HS-5 (cell line): Measurements from ENCODE around the gene DYNC1I2.

Experiments used
- DNase-seq: peaks from one replicate; pipeline ENCODE4 v3.0.0-alpha.2; 2012; ENCODE audit warnings: low read depth

DYNC1I2 gene

DNA sequence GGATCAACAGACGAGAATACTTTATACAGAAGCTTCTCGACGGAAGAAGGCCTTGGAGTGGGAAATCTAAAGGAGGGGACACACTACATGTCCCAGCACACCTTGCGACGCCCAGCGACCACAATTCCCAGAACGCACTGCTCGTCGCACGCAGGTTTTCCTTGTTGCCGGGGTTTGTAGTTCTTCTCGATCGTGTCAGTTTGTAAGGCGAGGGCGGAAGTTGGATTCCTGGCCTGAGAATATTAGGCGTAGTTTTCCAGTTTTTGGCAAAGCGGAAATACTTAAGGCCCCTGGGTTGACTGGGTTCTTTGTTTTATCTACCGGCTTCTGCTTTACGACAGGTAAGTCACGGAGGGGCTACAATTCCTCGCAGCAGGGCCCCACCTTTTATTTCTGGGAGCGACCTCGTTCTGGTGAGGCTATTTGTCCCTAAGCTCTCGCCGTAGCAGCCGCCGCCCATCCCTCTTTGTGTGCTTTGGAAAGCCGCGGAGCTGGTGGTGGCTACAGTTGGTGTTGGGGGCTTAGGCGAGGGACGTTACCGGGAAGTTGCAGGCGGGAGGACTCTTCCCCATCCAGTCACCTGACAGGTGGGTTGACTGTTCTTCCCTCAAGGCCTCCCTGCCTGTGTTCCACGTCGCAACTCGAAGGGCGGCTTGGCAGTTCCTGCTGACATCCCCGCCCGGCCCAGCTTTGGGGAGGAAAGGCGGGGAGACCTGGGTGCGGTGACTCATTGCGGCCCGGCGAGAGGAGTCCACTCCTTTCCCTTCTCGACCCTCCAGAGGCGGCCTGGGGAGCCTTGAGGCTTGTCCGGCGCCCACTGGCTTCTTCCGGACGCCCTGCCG, at the start of gene DYNC1I2:
TSS of gene DYNC1I2 (plus strand) at position 183 of the 842 bp plus-strand sequence. CDS start 2,687 bp downstream, outside the sequence.
- DNase-seq: peak; percentile 94

DNA sequence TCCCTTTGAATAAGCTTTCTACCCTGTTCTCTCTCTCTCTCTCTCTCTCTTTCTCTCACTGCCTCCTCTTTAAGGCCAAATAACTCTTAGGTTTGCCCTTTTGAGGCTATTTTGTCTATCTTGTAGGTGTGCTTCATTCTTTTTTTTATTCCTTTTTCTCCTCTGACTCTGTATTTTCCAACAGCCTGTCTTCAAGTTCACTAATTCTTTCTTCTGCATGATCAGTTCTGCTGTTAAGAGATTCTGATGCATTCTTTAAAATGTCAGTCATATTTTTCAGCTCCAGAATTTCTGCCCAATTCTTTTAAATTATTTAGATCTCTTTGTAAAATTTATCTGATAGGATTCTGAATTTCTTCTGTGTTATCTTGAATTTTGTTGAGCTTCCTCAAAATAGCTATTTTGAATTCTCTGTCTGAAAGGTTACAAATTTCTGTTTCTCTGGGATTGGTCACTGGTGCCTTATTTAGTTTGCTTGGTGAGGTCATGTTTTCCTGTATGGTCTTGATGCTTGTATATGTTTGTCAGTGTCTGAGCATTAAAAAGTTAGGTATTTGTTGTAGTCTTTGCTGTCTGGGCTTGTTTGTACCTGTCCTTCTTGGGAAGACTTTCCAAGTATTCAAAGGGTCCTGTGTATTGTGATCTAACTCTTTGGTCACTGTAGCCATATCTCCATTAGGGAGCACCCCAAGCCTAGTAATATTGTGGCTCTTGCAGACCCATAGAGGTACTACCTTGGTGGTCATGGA, 35.4 kb upstream of the DYNC1I2 start:
- no peak for DNase-seq

DNA sequence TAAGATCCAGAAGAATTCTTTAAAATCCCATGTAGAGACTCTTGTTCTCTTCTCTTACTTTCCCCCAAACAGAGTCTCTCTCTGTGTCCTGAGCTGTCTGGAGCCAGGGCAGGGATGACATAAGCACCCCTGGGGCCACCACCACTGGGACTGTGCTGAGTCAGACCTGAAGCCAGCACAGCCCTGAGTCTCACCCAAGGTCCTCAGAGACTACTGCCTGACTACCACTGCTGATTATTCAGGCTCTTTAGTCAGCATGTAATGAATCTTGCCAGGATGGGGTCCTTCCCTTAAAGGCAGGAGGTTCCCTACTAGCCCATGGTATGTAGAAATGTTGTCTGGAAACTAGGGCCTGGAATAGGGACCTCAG, 34.9 kb upstream of the DYNC1I2 start:
- DNase-seq: peak; percentile 15

DNA sequence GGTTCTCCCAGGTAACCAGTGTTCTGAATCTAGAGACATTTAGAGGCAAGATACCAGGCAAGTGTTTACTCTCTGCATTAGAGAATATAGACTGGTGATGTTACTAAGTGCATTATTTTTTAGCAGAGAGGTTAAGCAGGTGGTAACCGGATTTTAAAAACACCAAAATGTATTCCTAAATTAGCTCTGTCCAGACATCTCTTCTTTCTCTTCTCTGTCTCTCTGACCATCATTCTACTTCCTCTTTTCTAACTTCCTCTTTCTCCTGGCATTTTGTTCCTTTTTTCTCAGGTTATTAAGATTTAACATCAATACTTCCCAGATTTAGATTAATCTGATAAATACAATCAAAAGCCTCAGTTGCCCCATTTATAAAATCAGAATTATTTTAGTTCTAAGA, 31.7 kb upstream of the DYNC1I2 start:
- no peak for DNase-seq

DNA sequence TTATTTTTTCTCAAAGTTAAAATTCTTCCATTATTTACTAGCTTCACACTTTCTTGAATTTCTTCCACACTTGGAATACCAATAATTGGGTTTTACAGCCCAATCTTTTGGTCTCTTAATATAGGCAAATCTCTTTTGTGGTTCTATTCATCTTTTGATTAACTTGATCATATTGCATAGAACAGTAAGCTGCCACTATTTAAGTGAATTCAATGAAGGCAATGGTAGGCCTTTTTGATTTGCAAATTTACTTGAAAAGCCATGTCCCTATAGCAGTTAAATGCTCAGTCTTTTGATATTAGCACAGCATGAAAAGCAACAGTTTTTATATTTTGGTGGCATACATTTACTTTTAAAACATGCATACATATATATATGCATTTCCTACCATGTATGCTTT, 20.2 kb upstream of the DYNC1I2 start:
- DNase-seq: no peak

DNA sequence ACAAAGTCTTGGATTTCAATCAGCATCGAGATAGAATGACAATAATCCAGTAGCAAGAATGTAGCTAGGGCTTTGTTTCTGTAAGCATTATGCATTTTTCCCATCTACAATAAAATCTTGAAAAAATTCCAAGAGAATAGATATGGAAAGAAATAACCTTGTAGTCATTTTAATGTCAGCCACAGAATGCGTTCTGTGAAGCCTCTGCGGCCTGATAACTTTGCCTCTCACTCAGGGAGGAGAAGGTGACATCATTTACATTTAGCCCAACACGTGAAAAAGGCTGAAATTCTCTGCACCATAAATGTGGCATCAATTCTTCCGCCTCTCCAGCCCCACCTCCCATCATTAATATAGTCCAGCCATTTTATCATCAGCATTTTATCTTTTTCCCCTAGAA, 19.1 kb upstream of the DYNC1I2 start:
- DNase-seq: no peak

DNA sequence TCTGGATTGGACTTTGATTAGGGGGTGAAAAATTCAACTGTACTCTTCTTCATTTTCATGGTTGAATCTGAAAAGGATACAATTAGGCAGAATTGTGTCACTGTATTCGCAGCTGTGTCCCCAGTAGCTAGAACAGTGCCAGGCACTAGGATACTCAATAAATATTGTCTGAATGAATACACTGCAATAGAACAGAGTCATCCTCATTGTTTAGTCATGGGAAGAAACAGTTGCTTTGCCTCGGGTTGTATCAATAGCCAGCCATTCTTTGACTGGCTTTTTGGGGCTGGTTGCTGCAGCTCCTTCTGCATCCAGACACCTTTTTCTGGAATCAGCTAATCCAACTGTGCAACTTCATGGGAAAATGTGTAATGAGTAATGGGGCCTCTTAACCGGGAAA, 18.1 kb upstream of the DYNC1I2 start:
- no peak for DNase-seq

DNA sequence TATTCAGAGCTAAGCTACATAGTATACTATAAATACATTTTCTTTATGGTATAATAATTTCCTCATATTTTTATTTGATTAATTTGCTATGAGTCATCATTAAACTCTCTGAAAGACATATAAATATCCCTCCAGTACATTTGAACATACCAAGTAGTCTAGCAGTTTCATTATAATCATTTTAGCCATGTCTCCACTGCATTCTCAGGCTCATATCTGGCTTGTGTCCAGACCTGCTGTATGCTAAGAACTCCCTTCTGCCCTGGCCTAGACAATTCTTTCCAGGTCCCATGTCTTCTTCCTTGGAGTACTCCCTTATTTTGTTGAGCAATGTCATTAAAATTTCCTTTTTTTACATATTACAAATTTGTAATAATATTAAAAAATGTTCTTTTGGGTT, 16.6 kb upstream of the DYNC1I2 start:
- no peak for DNase-seq

DNA sequence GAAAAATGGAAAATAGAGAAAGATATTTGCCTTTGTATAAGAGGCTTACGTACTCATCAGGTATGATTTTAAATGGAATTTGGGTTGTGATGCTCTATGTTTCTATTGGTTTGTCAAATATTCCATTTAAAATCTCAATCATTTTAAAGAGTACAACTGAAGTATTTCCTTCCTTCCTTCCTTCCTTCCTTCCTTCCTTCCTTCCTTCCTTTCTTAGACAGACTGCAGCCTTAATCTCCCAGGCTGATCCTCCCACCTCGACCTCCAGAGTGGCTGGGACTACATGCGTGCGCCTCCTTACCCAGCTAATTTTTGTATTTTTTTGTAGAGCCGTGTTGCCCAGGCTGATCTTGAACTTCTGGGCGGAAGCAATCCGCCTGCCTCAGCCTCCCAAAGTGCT, 15.4 kb upstream of the DYNC1I2 start:
- DNase-seq: no peak

DNA sequence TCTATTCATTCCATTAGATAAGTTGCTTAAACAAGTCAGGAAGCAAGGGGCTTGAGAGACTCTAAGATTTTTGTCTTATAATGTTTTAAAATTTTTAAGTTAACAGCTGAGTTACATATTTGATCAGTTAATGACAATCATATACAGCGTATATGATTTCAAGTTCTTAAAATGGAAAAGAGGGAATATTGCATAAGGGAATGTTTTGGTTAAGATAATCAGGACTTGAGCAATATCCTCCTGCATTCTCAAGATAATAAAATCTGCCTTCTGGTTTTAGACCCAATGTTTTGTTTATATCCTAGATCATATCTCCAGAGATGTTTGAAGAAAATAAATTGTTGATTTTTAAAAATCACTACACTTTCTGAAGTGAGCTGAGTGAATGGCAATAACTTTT, 13.4 kb upstream of the DYNC1I2 start:
- no peak for DNase-seq

DNA sequence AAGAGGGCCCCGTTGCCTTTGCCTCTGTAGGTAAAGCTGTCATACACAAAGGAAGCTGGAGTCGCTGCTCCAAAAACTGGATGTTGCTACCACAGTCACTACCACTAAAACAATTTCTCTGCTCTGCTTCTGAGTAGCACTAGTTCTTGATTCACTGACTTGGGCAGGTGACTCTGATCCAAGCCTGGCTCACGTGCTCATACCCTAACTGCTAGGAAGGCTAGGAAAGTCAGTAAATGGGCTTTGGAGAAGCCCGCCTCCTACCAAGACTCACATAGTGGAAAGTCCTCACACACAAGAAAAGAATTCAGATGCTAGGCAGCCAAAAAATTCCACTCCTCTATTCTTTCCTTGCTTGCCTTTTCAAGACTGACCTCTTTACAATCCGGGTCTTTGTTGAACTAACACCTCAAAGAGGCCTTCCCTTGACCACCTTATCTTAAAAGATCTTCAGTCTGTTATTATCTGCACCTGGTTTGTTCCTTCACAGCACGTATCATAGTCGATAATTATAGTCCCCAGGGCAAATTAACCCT, 11.4 kb upstream of the DYNC1I2 start:
- DNase-seq: no peak

DNA sequence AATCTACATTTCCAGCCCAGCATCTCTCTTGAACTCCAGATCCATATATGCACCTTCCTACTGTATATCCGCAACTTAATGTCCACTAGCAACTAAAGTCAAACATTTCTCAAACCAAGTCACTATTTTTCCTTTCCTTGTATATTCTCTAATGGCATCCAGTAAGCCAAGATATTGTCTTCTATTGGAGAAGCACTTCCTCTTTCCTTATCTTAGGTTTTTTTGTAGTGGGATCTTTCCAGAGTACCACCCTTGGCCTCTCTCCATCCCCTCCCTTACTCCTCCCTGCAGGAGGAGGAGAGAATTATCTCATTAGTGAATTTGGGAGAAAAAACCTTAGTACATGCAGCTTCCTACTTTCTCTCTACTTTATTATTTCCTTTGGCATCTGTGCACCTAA, 8.7 kb upstream of the DYNC1I2 start:
- DNase-seq: no peak

DNA sequence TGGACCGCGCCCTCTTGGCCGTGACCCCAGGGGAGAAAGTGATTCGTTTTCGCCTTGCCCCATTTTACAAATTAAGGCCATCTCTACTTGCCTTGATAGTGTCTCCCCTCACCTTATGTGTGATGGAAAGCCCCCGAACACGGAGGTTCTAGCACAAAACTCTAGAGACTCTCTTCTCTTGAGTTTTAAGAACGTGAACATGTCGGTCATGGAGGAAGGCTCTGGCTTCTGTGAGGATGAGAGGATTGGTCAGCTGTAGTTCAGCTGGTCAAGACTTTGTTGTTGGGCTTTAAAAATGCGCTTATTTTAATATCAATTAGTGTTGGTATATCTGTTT, 828 bp downstream of the DYNC1I2 start:
- no peak for DNase-seq

DNA sequence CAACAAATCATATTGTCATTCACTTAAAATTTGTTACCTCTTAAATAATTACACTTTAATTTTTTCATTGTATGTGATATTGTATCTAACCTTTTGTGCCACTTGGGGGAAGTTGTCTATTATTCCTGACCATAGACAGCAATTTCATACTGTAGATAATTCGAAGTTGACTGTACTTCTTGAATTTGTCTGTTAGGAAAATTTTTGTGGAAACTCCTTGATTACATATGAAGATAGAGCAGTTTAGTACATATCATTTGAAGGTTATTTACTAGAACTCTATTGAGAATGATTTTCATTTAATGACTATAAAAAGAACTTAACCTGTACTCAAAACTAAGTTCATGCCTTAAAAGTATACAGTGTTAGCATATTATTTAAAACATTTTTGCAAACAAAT, 5.1 kb downstream of the DYNC1I2 start:
- no peak for DNase-seq

DNA sequence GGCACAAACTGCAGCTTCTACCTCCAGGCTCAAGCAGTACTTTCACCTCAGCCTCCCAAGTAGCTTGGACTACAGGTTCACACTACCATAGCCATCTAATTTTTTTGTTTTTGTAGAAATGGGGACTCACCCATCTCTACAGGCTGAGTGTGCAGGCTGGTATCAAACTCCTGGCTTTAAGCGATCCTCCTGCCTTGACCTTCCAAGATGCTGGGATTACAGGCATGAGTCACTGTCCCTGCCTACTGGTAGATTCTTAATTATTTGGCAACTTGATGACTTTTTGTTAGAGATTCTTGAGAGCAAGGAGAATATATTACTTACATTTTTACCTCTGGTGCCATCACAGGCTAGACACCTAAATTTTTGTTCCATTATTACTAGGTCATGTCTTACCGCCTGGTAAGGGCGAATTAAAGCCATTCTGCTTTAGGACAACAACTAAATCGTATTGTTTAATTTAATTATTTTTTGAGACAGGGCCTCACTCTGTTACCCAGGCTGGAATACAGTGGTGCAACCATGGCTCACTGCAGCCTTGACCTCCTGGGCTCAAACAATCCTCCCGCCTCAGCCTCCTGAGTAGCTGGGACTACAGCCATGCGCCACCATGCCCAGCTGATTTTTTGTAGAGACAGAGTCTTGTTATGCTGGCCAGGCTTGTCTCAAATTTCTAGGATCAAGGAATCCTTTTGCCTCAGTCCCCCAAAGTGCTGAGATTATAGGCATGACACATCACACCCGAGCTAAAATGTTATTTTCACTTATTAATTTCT, 15.7 kb downstream of the DYNC1I2 start:
- DNase-seq: no peak

DNA sequence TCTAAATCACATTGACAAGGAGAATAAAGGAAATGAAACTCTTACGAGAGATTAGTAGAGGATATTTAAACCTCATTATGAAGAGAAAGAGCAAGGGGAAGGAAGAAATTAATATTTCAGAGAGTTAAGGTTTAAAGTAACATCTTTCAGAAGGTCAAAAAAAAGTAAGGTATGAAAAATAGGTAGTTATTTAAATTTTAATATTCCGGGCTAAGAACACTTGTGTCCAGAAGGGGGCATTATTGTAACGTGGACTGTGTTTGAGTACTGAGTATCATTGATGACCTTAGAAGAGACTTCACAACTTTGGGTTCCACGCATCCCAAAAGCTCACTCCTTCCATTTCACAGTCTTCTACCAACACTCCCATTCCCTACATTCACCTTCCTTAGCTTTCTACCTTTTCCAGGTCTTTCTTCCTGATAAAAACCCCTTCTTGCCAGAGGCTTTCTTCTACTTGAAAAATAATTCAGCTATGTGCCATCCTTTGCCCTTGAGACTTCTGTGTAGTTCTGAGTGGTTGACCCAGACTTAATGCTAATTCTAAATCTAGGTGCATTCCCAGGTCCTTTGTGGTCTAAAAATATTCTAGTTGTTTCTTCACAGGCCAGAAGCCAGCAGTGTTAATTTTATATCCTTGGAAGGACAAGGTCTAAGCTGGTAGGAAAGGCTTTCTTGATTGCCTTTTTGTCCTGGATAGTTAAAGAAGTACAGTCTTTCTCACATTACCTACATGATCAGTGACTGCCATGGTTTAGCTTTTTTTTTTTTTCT, 16.5 kb downstream of the DYNC1I2 start:
- DNase-seq: no peak

DNA sequence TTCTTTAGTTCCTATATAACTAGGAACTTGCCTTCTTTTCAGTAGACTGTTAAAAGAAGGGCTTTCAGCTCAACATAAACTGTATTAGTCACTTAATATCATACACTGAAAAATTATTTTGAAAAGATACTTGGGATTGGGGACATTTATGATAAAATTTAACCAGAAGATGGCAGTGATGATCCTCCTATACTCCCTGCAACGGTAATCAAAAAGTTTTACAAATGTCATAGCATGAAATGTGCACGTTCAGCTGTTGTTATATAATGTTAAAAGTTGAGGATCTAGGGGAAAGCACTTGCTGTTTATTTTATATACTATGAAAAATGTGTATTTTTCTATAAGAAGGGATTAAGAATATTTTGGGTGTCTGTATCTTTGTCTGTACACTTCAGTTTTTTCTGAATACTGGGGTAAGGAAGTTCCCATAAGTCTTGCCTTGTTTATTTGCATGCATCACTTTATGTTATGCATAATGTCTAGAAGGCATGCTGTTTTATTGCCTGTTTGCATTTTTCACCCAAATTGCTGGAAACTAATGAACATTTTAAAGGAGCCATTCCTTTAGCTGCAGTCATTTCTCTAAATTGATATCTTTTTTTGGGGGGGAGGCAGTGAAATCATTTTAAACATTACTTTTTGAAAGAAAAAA, 19.0 kb downstream of the DYNC1I2 start:
- no peak for DNase-seq

DNA sequence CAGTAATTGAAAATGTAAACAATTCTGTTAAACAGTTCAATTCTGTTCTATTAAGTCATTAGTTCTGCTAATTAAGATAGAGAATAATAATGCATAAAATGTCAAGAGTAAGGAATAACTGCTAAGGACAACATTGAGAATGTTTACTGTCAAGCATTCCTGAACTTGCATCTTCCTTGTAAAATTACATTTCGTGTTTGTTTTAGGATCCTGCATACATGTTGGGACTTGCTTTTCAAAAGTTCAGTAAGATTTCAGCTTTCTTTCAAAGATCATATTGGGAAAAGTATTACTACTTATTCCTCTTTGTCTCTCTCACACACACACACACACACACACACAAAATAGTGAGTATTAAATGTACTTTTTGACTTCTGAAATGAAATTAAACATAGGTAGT, 20.5 kb downstream of the DYNC1I2 start:
- no peak for DNase-seq

DNA sequence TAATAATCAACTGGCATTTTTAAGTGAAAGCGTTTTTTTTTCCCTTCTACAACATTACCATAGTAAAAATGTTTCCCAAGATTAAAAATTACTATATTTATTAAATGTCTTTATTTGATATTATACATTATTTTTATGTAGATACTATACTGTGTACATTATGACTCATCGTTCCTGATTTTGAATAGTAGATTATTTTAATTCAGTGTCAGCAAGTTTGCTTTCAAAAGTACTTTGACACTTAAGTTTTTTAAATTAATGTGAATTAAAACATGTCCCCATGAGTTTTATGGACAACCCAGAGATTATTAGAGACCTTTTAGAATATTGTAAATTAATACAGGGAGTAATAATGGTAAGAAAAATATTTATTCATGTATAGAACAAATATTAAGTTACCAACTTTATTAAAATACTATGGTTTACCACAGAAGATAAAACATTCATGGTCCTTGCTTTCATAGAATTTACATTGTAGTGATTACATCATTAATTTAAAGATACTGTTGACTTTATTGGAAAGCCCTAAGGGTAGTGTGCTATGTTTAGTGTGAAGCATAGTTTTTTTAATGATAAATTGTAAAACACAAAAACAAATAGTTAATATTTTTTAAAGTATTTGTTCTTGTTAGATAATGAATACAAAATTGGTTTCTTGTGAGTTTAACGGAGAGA, 21.9 kb downstream of the DYNC1I2 start:
- no peak for DNase-seq

DNA sequence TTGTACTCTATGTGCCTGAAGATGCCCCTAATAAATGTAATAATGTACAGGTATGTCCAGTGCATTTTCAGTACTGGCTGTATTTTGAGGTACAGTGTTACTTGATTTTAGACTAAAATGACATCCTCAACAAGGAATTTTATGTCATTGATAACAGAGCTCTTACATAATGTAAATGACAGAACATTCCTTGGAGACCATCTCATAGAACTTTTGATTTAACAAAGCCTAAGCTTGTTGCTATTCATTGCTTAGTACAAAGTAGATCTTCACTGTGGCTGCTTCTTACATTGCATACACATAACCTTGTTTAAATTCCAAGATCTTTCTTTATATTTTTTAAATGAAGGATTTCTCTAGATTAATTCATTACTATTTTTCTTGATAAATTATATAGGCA, 24.1 kb downstream of the DYNC1I2 start:
- DNase-seq: no peak

DNA sequence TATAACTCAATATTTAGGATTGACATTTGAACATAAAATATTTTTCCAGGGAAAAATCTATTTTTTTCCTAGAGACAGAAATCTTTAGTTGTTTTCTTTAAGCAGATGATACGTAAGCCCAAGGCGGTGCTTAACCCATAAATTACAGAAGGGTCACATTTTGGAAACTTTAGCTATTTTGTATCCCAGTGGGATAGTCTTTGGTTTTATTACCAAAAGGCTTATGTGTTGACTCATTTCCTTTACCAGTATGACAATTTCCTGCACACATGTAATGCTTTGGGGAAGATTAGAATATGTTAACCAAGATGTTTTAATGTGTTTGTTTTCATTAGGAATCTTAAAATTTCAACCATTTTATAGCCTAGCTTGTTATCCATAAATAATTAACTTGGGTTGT, 24.8 kb downstream of the DYNC1I2 start:
- peak; percentile 87 for DNase-seq
